A549 (cell line): ENCODE data around the gene HMBS.

Source experiments
- EP300 ChIP-seq, 2 experiments: fragments of >200 bp; sonication (Bioruptor Twin); formaldehyde crosslinking; IDR thresholded peaks; 2 replicates in 1 of 2; 3 replicates in 1 of 2; pipeline ENCODE4 v1.6.1; 2016 to 2017
- POLR2A ChIP-seq: IDR thresholded peaks from 2 replicates; pipeline ENCODE4 v1.6.1; 2012; ENCODE audit warnings: mild to moderate bottlenecking, low read length
- RAD21 ChIP-seq, 2 experiments: fragments of >200 bp in 1 of 2; sonication (Bioruptor Twin) in 1 of 2; formaldehyde crosslinking in 1 of 2; IDR thresholded peaks in 1 of 2; conservative IDR thresholded peaks in 1 of 2; 2 replicates in 1 of 2; 3 replicates in 1 of 2; pipeline ENCODE4 v1.6.1; 2012 to 2018; ENCODE audit warnings: inconsistent platforms in 1 of 2
- RNF2 ChIP-seq: fragments of 200-600 bp; sonication (generic); IDR thresholded peaks from 2 replicates; pipeline ENCODE4 v1.6.1; 2016; ENCODE audit warnings: low read depth, mild to moderate bottlenecking, antibody characterized with exemption, moderate library complexity, borderline replicate concordance
- TF ChIP-seq, protein P1 (sequence below): fragments of >200 bp; sonication (Bioruptor Twin); formaldehyde crosslinking; IDR thresholded peaks from 3 replicates; pipeline ENCODE4 v1.5.1; 2016
- TF ChIP-seq, protein P2 (sequence below): fragments of >200 bp; sonication (Bioruptor Twin); formaldehyde crosslinking; IDR thresholded peaks from 3 replicates; pipeline ENCODE4 v1.6.1; 2016
- TF ChIP-seq, protein P3 (sequence below): fragments of 450-650 bp; IDR thresholded peaks from 2 replicates; pipeline ENCODE4 v1.6.1; 2014; ENCODE audit warnings: antibody characterized with exemption
- TF ChIP-seq, protein P4 (sequence below): fragments of 200-600 bp; sonication (generic); IDR thresholded peaks from 2 replicates; pipeline ENCODE4 v1.6.1; 2016; ENCODE audit warnings: antibody characterized with exemption, mild to moderate bottlenecking, moderate library complexity
- TF ChIP-seq, protein P5 (sequence below): IDR thresholded peaks from 2 replicates; pipeline ENCODE4 v1.6.1; 2012; ENCODE audit warnings: low read depth, borderline replicate concordance
- TF ChIP-seq, protein P6 (sequence below): fragments of 150-350 bp; IDR thresholded peaks from 2 replicates; pipeline ENCODE4 v1.6.1; 2014; ENCODE audit warnings: low read depth, mild to moderate bottlenecking, low read length

DNA sequence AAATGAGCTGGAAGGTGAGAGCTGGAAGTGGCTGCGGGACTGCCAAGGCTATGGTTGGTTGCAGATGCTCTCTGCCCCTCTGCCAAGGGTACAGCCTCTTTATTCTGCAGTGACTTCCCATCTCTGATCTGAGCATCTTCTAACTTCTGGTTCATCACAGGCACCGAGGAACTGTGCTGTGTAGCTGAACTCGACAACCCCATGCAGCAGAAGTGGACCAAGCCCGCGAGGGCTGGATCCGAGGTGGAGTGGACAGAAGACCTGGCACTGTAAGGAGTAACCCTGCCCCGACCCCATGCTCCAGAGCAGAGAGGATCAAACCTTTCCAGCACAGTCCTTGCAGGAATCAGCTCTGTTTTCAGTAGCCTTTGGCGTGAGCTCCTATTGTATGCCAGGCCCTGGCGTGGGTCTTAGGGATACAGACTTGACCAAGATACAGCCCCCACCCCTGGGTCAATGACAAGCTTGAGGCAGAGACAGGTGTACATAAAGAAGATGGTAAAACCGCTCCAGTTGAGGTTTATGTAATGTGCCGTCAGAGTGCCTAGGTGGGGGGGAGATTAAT, 26.8 kb downstream of the HMBS start:
- TF ChIP-seq, protein P1, sequence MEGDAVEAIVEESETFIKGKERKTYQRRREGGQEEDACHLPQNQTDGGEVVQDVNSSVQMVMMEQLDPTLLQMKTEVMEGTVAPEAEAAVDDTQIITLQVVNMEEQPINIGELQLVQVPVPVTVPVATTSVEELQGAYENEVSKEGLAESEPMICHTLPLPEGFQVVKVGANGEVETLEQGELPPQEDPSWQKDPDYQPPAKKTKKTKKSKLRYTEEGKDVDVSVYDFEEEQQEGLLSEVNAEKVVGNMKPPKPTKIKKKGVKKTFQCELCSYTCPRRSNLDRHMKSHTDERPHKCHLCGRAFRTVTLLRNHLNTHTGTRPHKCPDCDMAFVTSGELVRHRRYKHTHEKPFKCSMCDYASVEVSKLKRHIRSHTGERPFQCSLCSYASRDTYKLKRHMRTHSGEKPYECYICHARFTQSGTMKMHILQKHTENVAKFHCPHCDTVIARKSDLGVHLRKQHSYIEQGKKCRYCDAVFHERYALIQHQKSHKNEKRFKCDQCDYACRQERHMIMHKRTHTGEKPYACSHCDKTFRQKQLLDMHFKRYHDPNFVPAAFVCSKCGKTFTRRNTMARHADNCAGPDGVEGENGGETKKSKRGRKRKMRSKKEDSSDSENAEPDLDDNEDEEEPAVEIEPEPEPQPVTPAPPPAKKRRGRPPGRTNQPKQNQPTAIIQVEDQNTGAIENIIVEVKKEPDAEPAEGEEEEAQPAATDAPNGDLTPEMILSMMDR, result no peak
- TF ChIP-seq, protein P2, sequence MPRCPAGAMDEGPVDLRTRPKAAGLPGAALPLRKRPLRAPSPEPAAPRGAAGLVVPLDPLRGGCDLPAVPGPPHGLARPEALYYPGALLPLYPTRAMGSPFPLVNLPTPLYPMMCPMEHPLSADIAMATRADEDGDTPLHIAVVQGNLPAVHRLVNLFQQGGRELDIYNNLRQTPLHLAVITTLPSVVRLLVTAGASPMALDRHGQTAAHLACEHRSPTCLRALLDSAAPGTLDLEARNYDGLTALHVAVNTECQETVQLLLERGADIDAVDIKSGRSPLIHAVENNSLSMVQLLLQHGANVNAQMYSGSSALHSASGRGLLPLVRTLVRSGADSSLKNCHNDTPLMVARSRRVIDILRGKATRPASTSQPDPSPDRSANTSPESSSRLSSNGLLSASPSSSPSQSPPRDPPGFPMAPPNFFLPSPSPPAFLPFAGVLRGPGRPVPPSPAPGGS, result no peak
- TF ChIP-seq, protein P3, sequence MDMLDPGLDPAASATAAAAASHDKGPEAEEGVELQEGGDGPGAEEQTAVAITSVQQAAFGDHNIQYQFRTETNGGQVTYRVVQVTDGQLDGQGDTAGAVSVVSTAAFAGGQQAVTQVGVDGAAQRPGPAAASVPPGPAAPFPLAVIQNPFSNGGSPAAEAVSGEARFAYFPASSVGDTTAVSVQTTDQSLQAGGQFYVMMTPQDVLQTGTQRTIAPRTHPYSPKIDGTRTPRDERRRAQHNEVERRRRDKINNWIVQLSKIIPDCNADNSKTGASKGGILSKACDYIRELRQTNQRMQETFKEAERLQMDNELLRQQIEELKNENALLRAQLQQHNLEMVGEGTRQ, result no peak
- no peak for TF ChIP-seq EP300 (IDR thresholded peaks at IDR 0.05)
- TF ChIP-seq POLR2A, result no peak
- TF ChIP-seq RNF2, result no peak
- no peak for TF ChIP-seq RAD21 (conservative IDR thresholded peaks at IDR 0.05 in 1 of 2, IDR thresholded peaks at IDR 0.05 in 1 of 2)
- TF ChIP-seq, protein P4, sequence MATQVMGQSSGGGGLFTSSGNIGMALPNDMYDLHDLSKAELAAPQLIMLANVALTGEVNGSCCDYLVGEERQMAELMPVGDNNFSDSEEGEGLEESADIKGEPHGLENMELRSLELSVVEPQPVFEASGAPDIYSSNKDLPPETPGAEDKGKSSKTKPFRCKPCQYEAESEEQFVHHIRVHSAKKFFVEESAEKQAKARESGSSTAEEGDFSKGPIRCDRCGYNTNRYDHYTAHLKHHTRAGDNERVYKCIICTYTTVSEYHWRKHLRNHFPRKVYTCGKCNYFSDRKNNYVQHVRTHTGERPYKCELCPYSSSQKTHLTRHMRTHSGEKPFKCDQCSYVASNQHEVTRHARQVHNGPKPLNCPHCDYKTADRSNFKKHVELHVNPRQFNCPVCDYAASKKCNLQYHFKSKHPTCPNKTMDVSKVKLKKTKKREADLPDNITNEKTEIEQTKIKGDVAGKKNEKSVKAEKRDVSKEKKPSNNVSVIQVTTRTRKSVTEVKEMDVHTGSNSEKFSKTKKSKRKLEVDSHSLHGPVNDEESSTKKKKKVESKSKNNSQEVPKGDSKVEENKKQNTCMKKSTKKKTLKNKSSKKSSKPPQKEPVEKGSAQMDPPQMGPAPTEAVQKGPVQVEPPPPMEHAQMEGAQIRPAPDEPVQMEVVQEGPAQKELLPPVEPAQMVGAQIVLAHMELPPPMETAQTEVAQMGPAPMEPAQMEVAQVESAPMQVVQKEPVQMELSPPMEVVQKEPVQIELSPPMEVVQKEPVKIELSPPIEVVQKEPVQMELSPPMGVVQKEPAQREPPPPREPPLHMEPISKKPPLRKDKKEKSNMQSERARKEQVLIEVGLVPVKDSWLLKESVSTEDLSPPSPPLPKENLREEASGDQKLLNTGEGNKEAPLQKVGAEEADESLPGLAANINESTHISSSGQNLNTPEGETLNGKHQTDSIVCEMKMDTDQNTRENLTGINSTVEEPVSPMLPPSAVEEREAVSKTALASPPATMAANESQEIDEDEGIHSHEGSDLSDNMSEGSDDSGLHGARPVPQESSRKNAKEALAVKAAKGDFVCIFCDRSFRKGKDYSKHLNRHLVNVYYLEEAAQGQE, result no peak
- TF ChIP-seq, protein P5, sequence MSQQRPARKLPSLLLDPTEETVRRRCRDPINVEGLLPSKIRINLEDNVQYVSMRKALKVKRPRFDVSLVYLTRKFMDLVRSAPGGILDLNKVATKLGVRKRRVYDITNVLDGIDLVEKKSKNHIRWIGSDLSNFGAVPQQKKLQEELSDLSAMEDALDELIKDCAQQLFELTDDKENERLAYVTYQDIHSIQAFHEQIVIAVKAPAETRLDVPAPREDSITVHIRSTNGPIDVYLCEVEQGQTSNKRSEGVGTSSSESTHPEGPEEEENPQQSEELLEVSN, result no peak
- TF ChIP-seq, protein P6, sequence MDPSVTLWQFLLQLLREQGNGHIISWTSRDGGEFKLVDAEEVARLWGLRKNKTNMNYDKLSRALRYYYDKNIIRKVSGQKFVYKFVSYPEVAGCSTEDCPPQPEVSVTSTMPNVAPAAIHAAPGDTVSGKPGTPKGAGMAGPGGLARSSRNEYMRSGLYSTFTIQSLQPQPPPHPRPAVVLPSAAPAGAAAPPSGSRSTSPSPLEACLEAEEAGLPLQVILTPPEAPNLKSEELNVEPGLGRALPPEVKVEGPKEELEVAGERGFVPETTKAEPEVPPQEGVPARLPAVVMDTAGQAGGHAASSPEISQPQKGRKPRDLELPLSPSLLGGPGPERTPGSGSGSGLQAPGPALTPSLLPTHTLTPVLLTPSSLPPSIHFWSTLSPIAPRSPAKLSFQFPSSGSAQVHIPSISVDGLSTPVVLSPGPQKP, result no peak
